T47D (cell line): ENCODE measurements around the gene DDX51.

Experiments
- DNase-seq, 2 experiments: peaks; one replicate each; pipeline versions ENCODE4 v3.0.0 to v3.0.0-alpha.2; 2011 to 2012; ENCODE audit warnings: low read depth in 1 of 2, low spot score in 1 of 2
- JUND ChIP-seq: IDR thresholded peaks from 2 replicates; pipeline ENCODE4 v1.6.1; 2012; ENCODE audit warnings: low read depth
- in situ Hi-C: cut with HindIII; loops from 2 replicates; pipeline ENCODE4 v1.10.0; 2016; ENCODE audit warnings: low sequenced_read_pairs, low pct_unique_long_range_greater_than_20kb

DDX51 gene

DNA sequence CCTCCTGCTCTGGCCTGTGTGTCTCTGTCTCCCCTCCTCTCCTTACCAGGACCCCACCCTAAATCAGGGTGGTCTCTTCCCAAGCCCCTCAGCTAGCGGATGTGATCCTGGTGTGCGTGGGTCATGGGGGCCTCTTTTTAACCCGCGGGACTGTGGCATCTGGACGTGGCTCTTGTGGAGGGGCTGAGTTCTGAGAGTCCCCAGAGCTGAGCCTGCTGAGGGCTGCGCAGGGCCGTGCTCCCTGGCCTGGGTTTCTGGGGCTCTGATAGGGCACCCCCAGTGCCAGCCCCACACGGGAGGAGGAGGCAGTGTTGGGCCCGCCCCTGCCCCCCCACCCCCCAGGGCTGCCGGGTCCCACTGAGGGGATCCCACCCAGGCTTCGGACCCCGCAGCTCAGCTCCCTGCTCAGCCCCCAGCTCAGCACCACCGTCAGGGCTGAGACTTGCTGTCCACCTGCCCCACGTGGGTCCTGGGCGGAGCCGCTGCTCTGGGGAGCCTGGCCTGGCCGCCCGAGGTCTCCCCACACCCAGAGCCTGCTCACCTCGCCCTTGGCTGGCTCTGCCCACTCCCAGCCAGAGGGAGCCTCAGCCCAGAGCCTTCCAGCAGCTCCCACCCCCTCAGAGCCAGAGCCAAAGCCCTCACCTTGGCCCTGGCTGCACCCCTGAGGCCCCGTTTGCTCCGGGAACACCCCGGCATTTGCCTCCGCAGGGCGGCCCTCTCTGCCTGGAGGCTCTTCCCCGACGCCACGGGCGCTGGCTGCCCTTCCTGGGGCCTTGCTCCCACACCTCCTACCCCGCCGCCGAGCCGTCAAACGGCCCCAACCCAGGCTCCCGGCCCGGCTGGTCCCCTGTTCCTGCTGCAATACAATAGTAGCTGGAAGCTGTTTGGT, 31.6 kb upstream of the DDX51 start:
- no peak for DNase-seq
- in situ Hi-C loops = no loop called here
- no peak for TF ChIP-seq JUND

DNA sequence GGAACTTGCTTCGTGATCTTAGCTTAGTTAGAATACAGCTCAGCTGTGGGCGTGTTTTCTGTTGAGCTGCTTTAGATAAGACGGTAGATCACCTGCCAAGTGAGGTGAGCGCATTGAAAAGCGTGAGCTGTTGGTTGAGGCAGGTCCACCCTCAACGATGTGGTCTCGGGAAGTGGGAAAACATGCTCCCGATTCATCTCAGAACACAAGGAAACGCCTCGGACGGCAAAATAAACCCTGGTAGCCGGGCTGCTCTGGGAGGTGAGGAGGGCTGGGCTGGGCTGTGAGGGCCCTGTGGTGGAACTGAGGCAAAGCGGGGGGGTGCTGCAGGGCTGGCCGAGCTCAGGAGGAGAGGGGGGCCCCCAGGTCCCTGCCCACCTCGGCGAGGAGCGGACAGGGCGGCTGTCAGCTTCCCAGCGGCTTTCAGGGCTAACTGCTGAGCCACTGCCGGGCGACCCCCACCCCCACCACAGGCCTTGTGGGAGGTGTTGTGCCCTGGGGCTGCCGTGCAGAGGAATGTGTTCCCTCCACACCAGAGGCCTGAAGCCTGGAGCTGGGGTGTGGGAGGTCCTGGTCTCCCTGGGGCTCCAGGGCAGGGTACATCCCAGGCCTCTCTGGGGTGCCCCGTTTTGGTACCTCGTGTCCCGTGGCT, 30.8 kb upstream of the DDX51 start:
- TF ChIP-seq JUND = no peak
- in situ Hi-C loops = no loop called here
- DNase-seq = no peak

- TF ChIP-seq JUND = no peak
- in situ Hi-C loops = no loop called here
Measured at GRCh38 chr12:132174015-132174838, 30.1 kb upstream of the DDX51 start.

GRCh38 chr12:132173135-132174014, 29.3 kb upstream of the DDX51 start:
- no peak for DNase-seq
- TF ChIP-seq JUND = no peak
- in situ Hi-C loops = no loop called here

More at GRCh38 chr12:132174015-132174838, 30.1 kb upstream of the DDX51 start:
- DNase-seq = no peak

DNA sequence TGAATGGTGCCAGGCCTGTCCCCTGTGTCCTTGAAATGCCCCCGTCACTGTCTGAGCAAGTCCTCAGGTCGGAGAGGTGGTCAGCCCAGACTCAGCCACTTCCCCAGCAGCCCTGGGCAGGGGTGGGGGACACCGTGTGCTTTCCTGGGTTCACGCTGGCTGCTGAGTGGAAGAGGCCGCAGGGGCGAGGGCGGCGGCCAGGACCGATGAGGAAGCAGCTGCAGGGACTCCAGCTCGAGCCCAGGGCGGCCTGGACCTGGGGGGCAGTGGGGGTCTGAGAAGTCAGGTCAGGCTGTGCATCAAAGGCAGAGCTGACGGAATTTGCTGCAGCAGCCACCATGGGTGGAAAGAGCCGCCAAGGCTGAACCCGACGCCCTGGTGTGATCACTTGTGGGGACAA, 28.5 kb upstream of the DDX51 start:
- in situ Hi-C loops = no loop called here
- no peak for TF ChIP-seq JUND
- DNase-seq = no peak

DNA sequence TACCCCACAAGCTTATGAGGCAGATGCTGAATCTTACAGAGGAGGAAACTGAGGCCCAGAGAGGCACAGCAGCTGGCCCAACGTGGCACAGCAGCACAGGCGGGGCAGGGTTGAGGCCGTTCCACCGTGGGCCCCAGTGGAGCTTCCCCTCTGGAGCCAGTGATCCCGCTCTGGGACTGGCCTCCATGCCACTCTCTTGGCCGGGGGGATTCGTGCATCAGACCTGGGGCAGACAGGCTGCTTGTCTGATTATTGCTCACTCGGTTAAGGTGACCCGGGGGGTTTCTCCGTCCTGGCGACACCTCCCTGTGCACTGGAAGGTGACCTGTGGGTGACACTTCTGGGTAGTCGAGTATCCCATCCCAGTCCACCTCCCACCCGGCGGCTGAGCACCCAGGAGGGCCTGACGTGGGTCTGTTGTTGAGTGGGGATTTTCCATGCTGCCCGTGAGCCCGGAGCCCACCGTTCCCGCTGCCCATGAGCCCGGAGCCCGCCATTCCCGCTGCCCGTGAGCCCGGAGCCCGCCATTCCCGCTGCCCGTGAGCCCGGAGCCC, 27.9 kb upstream of the DDX51 start:
- TF ChIP-seq JUND = no peak
- no peak for DNase-seq
- in situ Hi-C loops = no loop called here

DNA sequence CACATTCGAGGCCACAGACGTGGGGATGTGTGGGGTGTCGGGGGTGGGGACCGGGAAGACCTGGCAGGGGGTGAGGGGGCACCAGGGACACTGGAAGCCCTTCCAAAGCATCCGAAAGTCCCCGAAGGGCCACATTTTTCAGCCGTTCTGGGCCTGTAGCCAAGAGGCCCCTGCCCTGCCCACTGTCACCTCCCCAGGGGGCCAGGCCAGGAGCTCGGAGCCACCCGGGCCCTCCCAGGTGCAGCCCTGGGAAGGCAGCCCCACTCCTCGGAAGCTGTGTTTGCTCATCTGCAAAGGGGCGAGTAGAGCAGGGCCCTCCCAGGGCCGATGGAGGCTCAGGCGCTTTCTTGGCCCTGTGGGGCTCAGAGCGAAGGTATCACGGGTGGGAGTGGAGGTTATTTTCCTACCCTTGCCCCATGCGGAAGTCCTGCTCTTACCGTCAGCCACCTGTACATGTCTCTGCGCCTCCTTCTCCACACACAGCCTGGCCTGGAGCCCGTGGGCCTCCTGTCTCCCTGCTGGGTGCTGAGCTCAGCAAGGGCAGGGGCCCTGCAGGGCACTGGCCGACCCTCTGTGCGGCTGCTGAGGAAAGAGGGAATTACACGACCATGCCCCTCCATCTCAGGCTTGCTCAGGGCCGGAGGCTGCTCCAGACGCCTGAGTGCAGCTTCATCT, 27.3 kb upstream of the DDX51 start:
- in situ Hi-C loops = no loop called here
- no peak for TF ChIP-seq JUND
- no peak for DNase-seq

GRCh38 chr12:132170637-132171292, 26.6 kb upstream of the DDX51 start:
- no peak for TF ChIP-seq JUND
- no peak for DNase-seq
- in situ Hi-C loops = no loop called here

DNA sequence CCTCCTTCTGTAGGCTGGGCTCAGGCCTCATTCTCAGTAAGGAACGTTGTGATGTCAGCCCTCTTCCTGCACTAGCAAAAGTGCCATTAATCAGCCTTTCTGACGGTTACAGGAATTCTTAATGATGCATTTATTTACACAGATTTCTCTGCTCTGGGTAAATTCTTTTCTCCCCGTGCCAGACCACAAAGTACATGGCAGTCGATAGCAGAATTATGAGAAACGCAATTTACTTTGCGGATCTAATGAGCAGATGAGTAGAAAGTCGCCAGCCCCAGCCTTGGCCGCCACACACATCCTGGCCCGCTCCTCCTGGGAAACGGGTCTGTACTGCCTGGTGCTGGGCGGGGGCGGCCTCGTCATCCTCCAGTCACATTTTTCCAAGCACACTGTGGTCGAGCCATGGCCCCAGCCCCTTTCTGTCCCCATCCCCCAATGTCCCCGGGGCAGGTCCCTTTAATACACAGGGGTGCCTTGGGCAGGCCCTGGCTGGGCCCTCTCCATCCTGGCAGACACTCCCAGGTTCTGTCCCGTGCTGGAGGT, 26.0 kb upstream of the DDX51 start:
- in situ Hi-C loops = no loop called here
- no peak for DNase-seq
- no peak for TF ChIP-seq JUND

DNA sequence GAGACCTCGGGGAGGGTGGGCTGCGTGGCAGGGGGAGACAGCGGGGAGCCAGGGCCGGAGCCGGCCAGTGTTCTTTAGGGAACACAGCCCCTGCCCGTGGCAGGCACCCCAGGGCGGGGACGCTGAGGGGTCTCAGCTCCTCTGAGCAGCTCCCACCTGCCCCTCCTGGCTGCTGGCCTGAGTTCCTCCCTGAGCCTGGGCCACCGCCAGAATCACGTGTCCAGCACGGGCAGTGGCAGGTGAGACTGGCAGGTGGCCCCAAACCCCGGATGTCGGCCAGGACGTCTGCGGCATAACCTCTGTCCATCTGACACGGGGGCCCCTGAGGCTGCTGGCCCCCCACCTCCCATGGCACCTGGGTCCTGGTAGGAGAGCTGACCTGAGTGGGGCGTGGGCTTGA, 25.3 kb upstream of the DDX51 start:
- DNase-seq = no peak
- no peak for TF ChIP-seq JUND
- in situ Hi-C loops = no loop called here
